ENCODE results near the gene GDF11.

DNA sequence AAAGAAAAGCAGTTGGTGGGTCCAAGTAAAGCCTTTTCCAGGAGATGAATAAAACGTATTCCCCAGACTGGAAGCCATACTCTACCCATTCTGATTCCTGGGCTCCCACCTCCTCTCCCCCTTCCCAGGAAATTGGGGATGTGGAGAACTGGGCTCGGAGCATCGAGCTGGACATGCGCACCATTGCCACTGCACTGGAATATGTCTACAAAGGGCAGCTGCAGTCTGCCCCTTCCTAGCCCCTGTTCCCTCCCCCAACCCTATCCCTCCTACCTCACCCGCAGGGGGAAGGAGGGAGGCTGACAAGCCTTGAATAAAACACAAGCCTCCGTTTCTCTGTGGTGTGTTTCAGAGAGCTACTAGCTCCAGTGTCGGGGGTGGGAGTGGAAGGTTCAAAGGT lies 23.6 kb upstream of the GDF11 start:
- TF ChIP-seq, protein P1, sequence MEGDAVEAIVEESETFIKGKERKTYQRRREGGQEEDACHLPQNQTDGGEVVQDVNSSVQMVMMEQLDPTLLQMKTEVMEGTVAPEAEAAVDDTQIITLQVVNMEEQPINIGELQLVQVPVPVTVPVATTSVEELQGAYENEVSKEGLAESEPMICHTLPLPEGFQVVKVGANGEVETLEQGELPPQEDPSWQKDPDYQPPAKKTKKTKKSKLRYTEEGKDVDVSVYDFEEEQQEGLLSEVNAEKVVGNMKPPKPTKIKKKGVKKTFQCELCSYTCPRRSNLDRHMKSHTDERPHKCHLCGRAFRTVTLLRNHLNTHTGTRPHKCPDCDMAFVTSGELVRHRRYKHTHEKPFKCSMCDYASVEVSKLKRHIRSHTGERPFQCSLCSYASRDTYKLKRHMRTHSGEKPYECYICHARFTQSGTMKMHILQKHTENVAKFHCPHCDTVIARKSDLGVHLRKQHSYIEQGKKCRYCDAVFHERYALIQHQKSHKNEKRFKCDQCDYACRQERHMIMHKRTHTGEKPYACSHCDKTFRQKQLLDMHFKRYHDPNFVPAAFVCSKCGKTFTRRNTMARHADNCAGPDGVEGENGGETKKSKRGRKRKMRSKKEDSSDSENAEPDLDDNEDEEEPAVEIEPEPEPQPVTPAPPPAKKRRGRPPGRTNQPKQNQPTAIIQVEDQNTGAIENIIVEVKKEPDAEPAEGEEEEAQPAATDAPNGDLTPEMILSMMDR (IDR thresholded peaks at IDR 0.05): no peak
- no peak for TF ChIP-seq POLR2A (IDR thresholded peaks at IDR 0.05)
